ENCODE results near the gene DLEC1.
"Not testable (repeated sequence)": the region's sequence is repeated elsewhere in the genome, so short reads cannot be mapped to it uniquely, and the experiment has no call there.

The DLEC1 gene

GRCh38 chr3:38018296-38019266 lies 20.4 kb upstream of the DLEC1 start:
- FAIRE-seq = no peak

GRCh38 chr3:38019658-38020341 lies 19.2 kb upstream of the DLEC1 start:
- no peak for FAIRE-seq

- no peak for FAIRE-seq
These were observed 18.7 kb upstream of the DLEC1 start for GRCh38 chr3:38020342-38020726.

- no peak for FAIRE-seq
These were observed 17.8 kb upstream of the DLEC1 start for GRCh38 chr3:38021196-38021595.

GRCh38 chr3:38022301-38022700 lies 16.7 kb upstream of the DLEC1 start:
- FAIRE-seq = no peak

- FAIRE-seq = no peak
These were observed 15.9 kb upstream of the DLEC1 start for GRCh38 chr3:38022896-38023709.

GRCh38 chr3:38026856-38027255 lies 12.2 kb upstream of the DLEC1 start:
- no peak for FAIRE-seq

- FAIRE-seq = no peak
These were observed 11.2 kb upstream of the DLEC1 start for GRCh38 chr3:38027466-38028465.

- no peak for FAIRE-seq
These were observed 10.2 kb upstream of the DLEC1 start for GRCh38 chr3:38028621-38029361.

- no peak for FAIRE-seq
These were observed 9.4 kb upstream of the DLEC1 start, which contains the start of gene PLCD1 for GRCh38 chr3:38029400-38030125. Gene PLCD1, minus strand, starts transcription at chr3:38029642. Its CDS starts 103 bp downstream, at chr3:38029539.

GRCh38 chr3:38030126-38031021 lies 8.6 kb upstream of the DLEC1 start:
- FAIRE-seq = no peak

- no peak for FAIRE-seq
These were observed 7.7 kb upstream of the DLEC1 start for GRCh38 chr3:38031022-38031994.

- no peak for FAIRE-seq
These were observed 6.6 kb upstream of the DLEC1 start for GRCh38 chr3:38032328-38032865.

- FAIRE-seq = not testable (repeated sequence)
These were observed 5.4 kb upstream of the DLEC1 start for GRCh38 chr3:38033586-38033985.

- FAIRE-seq = not testable (repeated sequence)
These were observed 4.7 kb upstream of the DLEC1 start for GRCh38 chr3:38034335-38034734.

GRCh38 chr3:38036286-38036685 lies 2.7 kb upstream of the DLEC1 start:
- no peak for FAIRE-seq

GRCh38 chr3:38036906-38037305 lies 2.1 kb upstream of the DLEC1 start:
- no peak for FAIRE-seq

Data from A204.1 (cell line).